GM12872 (cell line): ENCODE results near the gene CDH23.

Source experiments
- TF ChIP-seq, protein P1 (sequence below): IDR thresholded peaks from 3 replicates; pipeline ENCODE4 v1.5.1; 2011; ENCODE audit warnings: low read depth, mild to moderate bottlenecking, low read length, moderate library complexity; ENCODE audit not compliant: insufficient read depth

The CDH23 gene

GRCh38 chr10:71717551-71717951 lies 320.8 kb downstream of the CDH23 start:
- TF ChIP-seq, protein P1, sequence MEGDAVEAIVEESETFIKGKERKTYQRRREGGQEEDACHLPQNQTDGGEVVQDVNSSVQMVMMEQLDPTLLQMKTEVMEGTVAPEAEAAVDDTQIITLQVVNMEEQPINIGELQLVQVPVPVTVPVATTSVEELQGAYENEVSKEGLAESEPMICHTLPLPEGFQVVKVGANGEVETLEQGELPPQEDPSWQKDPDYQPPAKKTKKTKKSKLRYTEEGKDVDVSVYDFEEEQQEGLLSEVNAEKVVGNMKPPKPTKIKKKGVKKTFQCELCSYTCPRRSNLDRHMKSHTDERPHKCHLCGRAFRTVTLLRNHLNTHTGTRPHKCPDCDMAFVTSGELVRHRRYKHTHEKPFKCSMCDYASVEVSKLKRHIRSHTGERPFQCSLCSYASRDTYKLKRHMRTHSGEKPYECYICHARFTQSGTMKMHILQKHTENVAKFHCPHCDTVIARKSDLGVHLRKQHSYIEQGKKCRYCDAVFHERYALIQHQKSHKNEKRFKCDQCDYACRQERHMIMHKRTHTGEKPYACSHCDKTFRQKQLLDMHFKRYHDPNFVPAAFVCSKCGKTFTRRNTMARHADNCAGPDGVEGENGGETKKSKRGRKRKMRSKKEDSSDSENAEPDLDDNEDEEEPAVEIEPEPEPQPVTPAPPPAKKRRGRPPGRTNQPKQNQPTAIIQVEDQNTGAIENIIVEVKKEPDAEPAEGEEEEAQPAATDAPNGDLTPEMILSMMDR, result no peak

GRCh38 chr10:71718165-71718698 lies 321.5 kb downstream of the CDH23 start:
- TF ChIP-seq, protein P1, result no peak

DNA sequence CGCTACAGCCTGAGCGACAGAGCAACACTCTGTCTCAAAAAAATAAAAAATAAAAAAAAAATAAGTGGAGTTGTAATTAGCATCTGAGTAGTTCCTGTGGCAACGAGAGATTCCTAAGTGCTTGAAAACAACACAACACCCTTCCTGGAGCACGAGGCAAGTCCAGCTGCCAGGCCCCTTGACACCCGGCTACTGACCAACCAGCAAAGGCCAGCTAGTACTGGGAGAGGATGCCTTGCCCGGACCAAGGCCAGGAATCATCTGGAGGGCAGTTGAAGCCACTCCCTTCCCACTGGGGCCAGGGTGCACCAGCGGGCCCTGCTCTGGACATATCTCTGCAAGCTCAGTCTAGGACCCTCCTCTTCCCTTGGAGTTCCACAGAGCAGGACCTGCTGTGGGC lies 322.3 kb downstream of the CDH23 start:
- TF ChIP-seq, protein P1, result no peak

- TF ChIP-seq, protein P1, result no peak
These were observed 322.9 kb downstream of the CDH23 start, which contains the start of gene C10orf105 for GRCh38 chr10:71719464-71720201. Gene C10orf105 (minus strand): TSS chr10:71719778. CDS start chr10:71716337, 3,441 bp downstream.

GRCh38 chr10:71720288-71720687 lies 323.6 kb downstream of the CDH23 start:
- TF ChIP-seq, protein P1, result no peak

DNA sequence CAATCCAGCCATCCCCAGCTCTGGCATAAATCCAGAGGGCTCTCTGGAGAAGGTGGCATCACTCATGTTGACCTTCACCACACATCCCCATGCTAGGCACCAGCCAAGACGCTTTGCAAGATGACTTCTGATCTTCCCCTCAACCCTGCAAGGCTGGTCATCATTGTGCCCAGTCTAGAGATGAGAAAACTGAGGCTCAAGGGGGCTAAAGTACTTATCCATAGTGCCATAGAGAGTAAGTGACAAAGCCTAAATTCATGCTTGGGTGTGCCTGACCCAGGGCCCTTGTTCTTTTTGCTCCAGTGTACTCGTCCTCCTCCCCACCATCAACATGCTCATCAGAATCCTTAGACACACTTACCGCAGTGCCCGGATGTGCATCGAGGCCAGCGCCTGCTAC lies 324.6 kb downstream of the CDH23 start:
- TF ChIP-seq, protein P1, result no peak

- TF ChIP-seq, protein P1, result no peak
These were observed 326.1 kb downstream of the CDH23 start for GRCh38 chr10:71722849-71723248.
